Neural cell (in vitro differentiated cells): ENCODE results near the gene OVCA2. TPM values are rescaled to one million over a fixed set of nuclear protein-coding genes. Genes with fewer than 3 reads are reported as not detected.

ENCODE experiments used
- H2AFZ ChIP-seq: fragments of 200-600, 300-800 bp; sonication (generic), shearing (Covaris generic); 2 replicates; pipeline ENCODE4 v1.6.0; 2014; ENCODE audit warnings: low read depth, mild to moderate bottlenecking, antibody characterized with exemption, low read length, moderate library complexity
- H3F3A ChIP-seq: fragments of 200-600 bp; shearing (Covaris generic); 2 replicates; pipeline ENCODE4 v1.6.1; 2016; ENCODE audit warnings: mild to moderate bottlenecking, moderate library complexity, mixed read lengths, antibody characterized with exemption, low read length; ENCODE audit not compliant: insufficient read depth, poor library complexity, severe bottlenecking
- H3K27ac ChIP-seq: fragments of 200-600, 300-800 bp; sonication (generic), shearing (Covaris generic); 2 replicates; pipeline ENCODE4 v1.5.1; 2014; ENCODE audit warnings: mild to moderate bottlenecking, low read length, moderate library complexity
- H3K27me3 ChIP-seq: fragments of 300-800, 200-600 bp; sonication (generic), shearing (Covaris generic); 2 replicates; pipeline ENCODE4 v1.6.0; 2014; ENCODE audit warnings: mild to moderate bottlenecking, low read depth, low read length, moderate library complexity; ENCODE audit not compliant: insufficient read depth
- H3K36me3 ChIP-seq: fragments of 300-800, 200-600 bp; sonication (generic), shearing (Covaris generic); 2 replicates; pipeline ENCODE4 v1.5.1; 2014; ENCODE audit warnings: mild to moderate bottlenecking, antibody characterized with exemption, low read length, moderate library complexity; ENCODE audit not compliant: insufficient read depth
- H3K4me2 ChIP-seq: fragments of 300-800, 200-600 bp; sonication (generic), shearing (Covaris generic); 2 replicates; pipeline ENCODE4 v1.6.0; 2014; ENCODE audit warnings: mild to moderate bottlenecking, low read length
- H3K4me3 ChIP-seq: fragments of 300-800, 200-600 bp; sonication (generic), shearing (Covaris generic); 2 replicates; pipeline ENCODE4 v1.5.1; 2014; ENCODE audit warnings: mild to moderate bottlenecking, low read length, moderate library complexity
- H3K79me2 ChIP-seq: fragments of 200-600 bp; shearing (Covaris generic); replicated peaks from 2 replicates; pipeline ENCODE4 v1.6.0; 2014; ENCODE audit warnings: mild to moderate bottlenecking, low read length, moderate library complexity; ENCODE audit not compliant: insufficient read depth
- H3K9ac ChIP-seq: fragments of 300-800, 200-600 bp; sonication (generic), shearing (Covaris generic); 2 replicates; pipeline ENCODE4 v1.6.1; 2016; ENCODE audit warnings: mild to moderate bottlenecking, low read length, mixed read lengths
- H3K9me2 ChIP-seq: fragments of 200-600 bp; shearing (Covaris generic); 2 replicates; pipeline ENCODE4 v1.6.1; 2016; ENCODE audit warnings: mild to moderate bottlenecking, low read length, mixed read lengths; ENCODE audit not compliant: insufficient read depth
- H3K9me3 ChIP-seq: fragments of 200-600, 300-800 bp; sonication (generic), shearing (Covaris generic); 2 replicates; pipeline ENCODE4 v1.6.1; 2016; ENCODE audit warnings: mild to moderate bottlenecking, mixed run types, low read length, moderate library complexity, mixed read lengths
- H4K20me1 ChIP-seq: fragments of 200-600 bp; shearing (Covaris generic); 2 replicates; pipeline ENCODE4 v1.6.1; 2016; ENCODE audit warnings: mild to moderate bottlenecking, mixed run types; ENCODE audit not compliant: insufficient read depth
- CTCF ChIP-seq: fragments of 450-650 bp; IDR thresholded peaks from 2 replicates; pipeline ENCODE4 v1.5.1; 2014; ENCODE audit warnings: antibody characterized with exemption, mild to moderate bottlenecking, moderate library complexity; ENCODE audit not compliant: poor library complexity, severe bottlenecking
- EP300 ChIP-seq: fragments of 450-650 bp; conservative IDR thresholded peaks from 2 replicates; pipeline ENCODE4 v1.6.1; 2014; ENCODE audit warnings: antibody characterized with exemption, mild to moderate bottlenecking, moderate library complexity; ENCODE audit not compliant: poor library complexity, severe bottlenecking
- EZH2 ChIP-seq: fragments of 200-600, 300-800 bp; shearing (Covaris generic), sonication (generic); IDR thresholded peaks from 2 replicates; pipeline ENCODE4 v1.6.1; 2014; ENCODE audit warnings: antibody characterized with exemption, low read length, borderline replicate concordance, mild to moderate bottlenecking; ENCODE audit not compliant: insufficient read depth, poor library complexity, severe bottlenecking
- MXI1 ChIP-seq: fragments of 450-650 bp; conservative IDR thresholded peaks from 2 replicates; pipeline ENCODE4 v1.6.1; 2014; ENCODE audit warnings: antibody characterized with exemption, mild to moderate bottlenecking; ENCODE audit not compliant: poor library complexity, severe bottlenecking
- POLR2AphosphoS5 ChIP-seq: IDR thresholded peaks from 2 replicates; pipeline ENCODE4 v1.6.1; 2012
- RAD21 ChIP-seq: fragments of 450-650 bp; conservative IDR thresholded peaks from 2 replicates; pipeline ENCODE4 v1.6.1; 2014; ENCODE audit warnings: antibody characterized with exemption, mild to moderate bottlenecking, moderate library complexity
- REST ChIP-seq: IDR thresholded peaks from 2 replicates; pipeline ENCODE4 v1.6.1; 2012; ENCODE audit warnings: borderline replicate concordance
- SMC3 ChIP-seq: fragments of 450-650 bp; conservative IDR thresholded peaks from 2 replicates; pipeline ENCODE4 v1.6.1; 2014; ENCODE audit warnings: antibody characterized with exemption, mild to moderate bottlenecking, moderate library complexity; ENCODE audit not compliant: poor library complexity
- TAF1 ChIP-seq: IDR thresholded peaks from 2 replicates; pipeline ENCODE4 v1.6.1; 2012; ENCODE audit warnings: low read depth
- polyA plus RNA-seq: library from polyadenylated mRNA; depleted of rRNA; stranded (reverse); fragments of >200 nt; gene quantifications from 2 replicates; pipeline ENCODE4 v1.2.3, GENCODE V29; 2014

The OVCA2 gene
- polyA plus RNA-seq, 1 donor from 2014 or later: 54.4 TPM

- H3K79me2 ChIP-seq: no peaks in the 10 kb centered on the region
- no peaks in the 10 kb centered on the region for H3K36me3 ChIP-seq
- H3F3A ChIP-seq: no peaks in the 10 kb centered on the region
- H3K4me3 ChIP-seq: no peak overlapping the region
- H3K9me3 ChIP-seq: no peaks in the 10 kb centered on the region
- no peak overlapping the region for H3K9ac ChIP-seq
- H3K9me2 ChIP-seq: no peaks in the 10 kb centered on the region
- no peak overlapping the region for H3K27ac ChIP-seq
- H3K4me2 ChIP-seq: no peak overlapping the region
- TF ChIP-seq REST (no peak), POLR2AphosphoS5 (no peak), TAF1 (no peak), RAD21 (no peak), EZH2 (no peak), SMC3 (no peak)
- no peaks in the 10 kb centered on the region for H3K27me3 ChIP-seq
- H2AFZ ChIP-seq: no peak overlapping the region
- no peaks in the 10 kb centered on the region for H4K20me1 ChIP-seq
Measured at GRCh38 chr17:2013994-2014317, 27.9 kb upstream of the OVCA2 start.

- Histone ChIP-seq H3K9ac (no peak overlapping the region), H3K79me2 (no peaks in the 10 kb centered on the region), H3K9me2 (no peaks in the 10 kb centered on the region), H4K20me1 (no peaks in the 10 kb centered on the region), H3K36me3 (no peaks in the 10 kb centered on the region), H2AFZ (no peak overlapping the region), H3K27me3 (no peaks in the 10 kb centered on the region), H3K4me2 (no peak overlapping the region), H3F3A (no peaks in the 10 kb centered on the region), H3K4me3 (no peak overlapping the region), H3K9me3 (no peaks in the 10 kb centered on the region), H3K27ac (no peak overlapping the region)
- TF ChIP-seq RAD21: no peak
- TF ChIP-seq MXI1: no peak
- no peak for TF ChIP-seq EZH2
- TF ChIP-seq SMC3: no peak
- no peak for TF ChIP-seq REST
- no peak for TF ChIP-seq TAF1
- no peak for TF ChIP-seq CTCF
- no peak for TF ChIP-seq EP300
- TF ChIP-seq POLR2AphosphoS5: no peak
Measured at GRCh38 chr17:2015314-2015713, 26.5 kb upstream of the OVCA2 start.
